MV-4-11 (cell line): ENCODE results near the gene PTGR3.

Experiments used
- DNase-seq: peaks from one replicate; lab custom pipeline; 2025; lab: John Stamatoyannopoulos, UW

PTGR3 gene, protein sequence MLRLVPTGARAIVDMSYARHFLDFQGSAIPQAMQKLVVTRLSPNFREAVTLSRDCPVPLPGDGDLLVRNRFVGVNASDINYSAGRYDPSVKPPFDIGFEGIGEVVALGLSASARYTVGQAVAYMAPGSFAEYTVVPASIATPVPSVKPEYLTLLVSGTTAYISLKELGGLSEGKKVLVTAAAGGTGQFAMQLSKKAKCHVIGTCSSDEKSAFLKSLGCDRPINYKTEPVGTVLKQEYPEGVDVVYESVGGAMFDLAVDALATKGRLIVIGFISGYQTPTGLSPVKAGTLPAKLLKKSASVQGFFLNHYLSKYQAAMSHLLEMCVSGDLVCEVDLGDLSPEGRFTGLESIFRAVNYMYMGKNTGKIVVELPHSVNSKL

DNA sequence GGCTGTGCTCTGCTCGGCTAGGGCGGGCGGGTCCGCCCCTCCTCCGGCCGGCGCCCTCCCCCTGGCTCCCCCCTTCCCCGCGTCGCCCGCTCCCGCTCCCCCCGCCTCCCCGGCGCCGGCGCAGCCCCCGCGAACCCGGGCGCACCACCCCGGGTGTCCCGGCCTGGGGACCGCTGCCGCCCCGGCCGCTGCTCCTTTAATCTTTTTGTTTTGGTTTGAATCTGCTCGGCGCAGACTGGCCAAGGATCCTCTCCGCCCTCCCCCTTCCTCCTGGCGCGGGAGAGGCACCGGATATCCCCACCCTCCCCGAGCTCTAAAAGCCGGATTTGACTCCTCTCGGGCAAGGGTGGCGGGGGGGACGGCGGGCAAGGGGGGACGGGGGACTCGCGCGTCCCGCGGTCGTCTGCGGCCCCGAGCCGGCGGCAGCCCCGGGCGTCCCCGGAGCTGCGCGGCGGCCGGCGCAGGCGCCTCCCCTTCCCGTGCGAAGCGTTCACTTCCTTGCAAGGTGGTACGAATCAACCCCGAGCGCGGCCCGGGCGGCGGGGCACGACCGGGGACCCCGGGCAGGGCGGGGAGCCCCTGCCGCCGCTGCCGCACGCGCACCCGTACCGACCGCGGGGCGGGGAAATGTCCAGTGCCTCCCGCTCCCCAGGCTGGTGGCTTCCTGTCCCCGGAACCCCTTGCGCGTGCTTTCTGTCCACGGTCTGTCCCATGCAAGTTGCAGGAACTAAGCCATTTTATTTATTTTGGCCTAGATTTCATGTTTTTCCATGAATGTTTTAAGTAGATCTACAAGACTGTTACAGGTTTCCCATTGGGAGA lies at the start of gene PTGR3:
PTGR3 (minus strand) TSS at position 11 of the 822 bp plus-strand sequence. CDS start 81 bp downstream, outside the sequence.
- DNase-seq: peak; percentile 75

DNA sequence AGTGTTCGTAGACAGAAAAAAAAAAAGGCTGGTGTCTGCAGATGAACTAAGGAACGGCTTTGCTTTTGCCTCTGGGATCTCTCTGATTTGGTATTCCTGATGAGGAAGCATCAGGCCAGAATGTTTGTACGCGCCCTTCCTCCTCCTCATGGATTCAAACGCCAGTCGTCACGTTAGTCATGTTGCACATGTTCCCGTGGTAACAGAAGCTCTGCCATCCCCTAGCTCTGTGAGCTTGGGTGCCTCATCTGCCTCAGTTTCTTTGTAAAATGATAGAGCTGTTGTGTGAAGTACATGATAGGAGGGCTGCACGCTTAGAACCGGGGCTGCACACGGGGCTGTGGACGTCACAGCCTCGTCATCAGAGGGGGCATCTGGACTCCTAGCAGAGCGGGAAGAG lies 48.7 kb upstream of the PTGR3 start:
- no peak for DNase-seq

DNA sequence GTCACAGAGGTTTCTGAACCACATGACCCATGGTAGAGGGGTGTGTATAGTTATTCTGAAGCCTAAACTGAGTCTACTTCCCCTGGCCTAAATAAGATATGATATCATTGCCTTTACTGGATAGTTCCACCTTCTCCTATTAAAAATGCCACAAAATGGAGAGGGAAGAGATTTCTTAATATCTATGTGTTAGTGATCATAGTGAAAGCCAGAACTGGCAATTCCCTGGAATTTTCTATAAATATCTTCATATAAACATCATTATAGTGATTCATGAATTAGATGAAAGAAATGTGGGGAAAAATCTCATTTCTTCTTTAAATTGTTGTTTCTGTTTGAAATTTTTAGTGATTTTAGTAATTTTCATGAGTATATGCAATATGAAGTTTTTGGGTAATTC lies 47.4 kb upstream of the PTGR3 start:
- no peak for DNase-seq

DNA sequence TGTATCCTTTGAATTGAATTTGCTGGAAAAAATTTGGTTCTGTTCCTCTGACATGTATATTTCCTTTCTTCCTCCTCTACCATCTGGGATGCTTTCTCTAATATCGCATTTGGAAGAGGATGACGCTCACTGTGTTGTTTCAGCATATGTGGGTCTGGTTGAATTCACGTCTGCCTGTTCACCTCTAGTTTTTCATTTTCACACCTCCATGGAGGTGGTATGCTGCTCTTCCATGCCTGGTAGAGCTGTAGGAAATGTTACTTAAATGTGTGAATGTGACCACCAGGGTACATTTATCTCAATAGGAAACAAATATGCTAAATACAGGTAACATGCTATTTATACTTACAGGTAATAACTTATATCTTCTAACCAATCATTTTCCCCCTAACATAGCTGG lies 46.2 kb upstream of the PTGR3 start:
- no peak for DNase-seq

DNA sequence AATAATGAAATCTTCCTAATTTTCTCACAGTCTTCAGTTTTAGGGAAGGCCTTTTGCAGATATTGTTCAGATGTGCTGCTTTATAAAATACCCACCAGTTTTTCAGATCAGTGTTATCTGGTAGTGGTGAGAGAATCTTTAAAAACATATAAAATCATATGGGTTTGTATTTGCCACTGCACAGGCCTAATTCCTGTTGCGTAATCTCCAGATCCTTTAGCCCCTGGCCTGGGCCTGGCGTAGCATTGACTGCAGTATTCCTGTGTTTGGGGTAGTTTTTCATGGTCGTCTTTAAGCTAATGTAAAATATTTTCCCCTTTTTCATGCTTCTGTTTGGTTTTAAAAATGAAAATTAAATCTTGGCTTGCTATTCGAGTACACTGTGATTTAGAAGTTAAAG lies 44.8 kb upstream of the PTGR3 start:
- DNase-seq: no peak

DNA sequence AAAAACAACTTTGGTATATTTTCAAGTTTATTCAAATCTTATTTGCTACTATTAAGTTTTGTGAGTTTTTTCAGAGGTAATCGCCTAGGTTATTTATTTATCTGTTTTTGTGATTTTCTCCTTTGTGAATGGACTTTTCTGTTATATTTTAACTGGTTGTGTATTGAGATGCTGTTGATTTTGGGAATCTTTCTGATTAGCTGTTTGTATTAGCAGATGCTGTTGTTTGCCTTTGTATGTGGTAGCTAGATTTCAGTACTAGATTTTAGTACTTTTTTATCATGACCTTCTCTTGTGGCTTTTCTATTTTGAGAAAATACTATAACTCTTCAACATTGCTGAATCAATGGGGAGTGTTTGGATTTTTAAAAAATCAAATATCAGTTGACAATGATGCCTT lies 44.1 kb upstream of the PTGR3 start:
- no peak for DNase-seq

DNA sequence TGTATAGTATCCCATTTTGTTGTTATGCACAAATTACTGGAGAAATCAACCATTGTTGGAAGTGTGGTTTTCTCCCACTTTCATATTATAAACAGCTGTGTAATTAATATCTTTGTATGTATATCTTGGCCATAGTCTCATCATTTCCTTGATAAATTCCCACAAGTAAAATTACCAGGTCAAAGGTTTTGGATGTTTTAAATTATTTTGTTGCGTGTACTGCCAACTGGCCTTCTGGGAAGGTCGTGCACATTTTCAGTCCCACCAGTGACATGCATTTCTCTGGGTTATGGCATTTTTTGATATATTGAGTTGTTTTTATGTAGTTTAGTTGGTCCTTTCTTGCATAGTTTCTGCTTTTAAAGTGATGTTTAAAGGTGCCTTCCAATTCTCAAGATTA lies 43.2 kb upstream of the PTGR3 start:
- DNase-seq: no peak

DNA sequence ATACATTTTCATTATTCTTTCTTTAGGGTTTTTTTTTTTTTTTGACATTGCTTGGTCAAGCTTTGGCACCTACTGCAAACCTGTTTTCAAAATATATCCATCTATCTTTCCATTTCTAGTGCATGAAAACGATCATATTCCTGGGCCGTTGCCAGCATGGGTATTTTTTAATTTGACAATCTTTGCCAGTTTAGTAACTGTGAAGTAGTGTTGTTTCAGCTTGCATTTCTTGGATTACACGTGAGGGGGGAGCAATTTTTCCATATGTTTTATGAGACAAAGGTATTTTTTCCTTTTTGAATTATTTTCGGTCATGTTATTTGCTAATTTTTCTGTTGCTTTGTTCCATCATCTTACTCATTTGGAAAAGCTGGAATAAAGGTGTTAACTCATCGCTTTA lies 42.5 kb upstream of the PTGR3 start:
- DNase-seq: no peak

DNA sequence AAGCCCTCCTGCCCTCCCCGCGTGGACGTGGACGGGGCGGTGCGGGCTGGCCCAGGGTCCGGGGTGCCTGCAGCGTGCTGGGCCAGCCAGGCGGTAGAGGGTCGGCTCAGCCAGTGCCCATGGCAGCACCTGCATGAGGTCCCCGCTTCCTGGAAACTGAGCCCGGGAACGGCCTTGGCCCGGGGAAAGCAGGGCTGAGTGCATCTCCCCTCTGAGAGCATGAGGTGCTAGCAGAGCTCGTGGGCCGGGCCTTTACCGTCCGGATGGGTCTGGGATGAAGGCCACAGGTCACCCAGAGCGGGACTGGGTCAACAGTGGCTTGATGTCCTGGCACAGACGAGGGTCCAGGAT lies 41.5 kb upstream of the PTGR3 start:
- DNase-seq: no peak

DNA sequence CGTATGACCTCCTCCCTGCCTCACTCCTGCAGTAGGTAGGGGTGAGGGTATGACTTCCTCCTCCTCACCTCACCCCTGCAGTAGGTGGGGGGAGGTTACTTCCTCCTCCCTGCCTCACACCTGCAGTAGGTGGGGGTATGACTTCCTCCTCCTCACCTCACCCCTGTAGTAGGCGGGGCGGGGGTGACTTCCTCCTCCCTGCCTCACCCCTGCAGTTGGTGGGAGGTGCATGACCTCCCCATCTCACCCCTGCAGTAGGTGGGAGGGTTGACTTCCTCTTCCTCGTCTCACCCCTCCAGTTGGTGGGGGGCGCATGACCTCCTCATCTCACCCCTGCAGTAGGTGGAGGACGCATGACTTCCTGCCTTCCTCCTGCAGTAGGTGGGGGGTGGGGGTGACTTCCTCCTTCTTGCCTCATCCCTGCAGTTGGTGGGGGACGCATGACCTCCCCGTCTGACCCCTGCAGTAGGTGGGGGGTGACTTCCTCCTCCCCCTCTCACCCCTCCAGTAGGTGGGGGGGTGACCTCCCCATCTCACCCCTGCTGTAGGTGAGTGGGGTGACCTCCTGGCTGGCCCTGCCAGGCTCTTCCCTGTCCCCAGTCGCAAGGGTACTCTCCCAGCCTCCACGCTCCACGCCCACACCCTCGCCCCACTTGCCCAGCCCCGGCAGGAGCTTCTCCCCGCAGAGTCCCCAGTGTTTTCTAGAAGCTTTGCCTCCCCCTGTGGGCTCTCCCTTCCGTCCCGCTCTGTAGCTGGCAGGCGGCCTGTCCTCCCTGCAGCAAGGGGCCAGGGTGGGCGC lies 40.9 kb upstream of the PTGR3 start:
- DNase-seq: peak; percentile 37

DNA sequence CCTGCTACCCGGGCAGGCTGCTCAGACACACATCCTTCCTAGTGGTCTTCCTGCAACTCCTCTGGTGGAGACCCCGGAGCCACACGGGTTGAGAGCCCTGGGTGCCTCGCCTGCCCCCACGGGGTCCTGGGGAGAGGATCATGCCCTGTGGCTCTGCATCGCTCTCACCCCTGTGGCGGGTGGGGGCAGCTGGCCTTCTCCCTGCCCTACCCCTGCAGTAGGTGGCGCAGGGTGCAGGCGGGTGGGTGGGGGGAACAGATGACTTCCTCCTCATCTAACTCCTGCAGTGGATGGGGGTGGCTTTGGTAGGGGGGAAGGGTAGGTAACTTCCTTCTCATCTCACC lies 40.2 kb upstream of the PTGR3 start:
- DNase-seq: no peak

DNA sequence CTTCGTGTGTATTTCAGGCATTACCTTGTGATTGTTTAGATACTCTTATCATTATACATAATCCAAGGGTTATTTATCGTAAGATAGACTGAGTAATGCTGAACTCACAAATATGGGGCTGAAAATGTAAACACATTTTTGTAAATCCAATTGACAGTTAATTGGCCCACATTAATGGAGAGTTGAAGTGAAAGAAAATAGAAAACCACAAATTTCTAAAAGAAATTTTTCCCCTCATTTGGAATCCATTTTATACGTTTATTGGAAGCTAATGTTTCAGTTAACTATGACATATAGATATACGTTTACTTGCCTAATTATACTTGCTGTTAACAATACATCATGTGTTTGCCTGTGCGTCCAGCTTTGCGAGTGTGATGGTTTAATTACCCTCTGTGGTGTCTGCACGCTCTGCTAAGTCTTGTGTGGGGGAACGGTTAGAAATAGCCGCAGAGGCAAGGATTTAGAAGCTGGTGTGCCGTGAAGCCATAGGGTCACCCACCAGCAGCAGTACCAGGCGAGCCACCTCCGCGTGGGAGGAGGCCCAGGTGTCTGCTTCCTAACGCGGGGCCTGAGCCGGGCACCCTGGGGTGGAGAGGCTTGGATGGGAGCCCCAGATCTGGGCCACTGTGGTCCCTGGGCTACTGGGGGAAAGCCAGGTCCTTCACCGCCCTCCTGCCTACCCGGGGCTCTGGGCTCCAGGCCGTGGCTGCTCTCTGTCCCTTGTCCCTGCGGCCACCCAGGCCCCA lies 39.7 kb upstream of the PTGR3 start:
- DNase-seq: no peak

DNA sequence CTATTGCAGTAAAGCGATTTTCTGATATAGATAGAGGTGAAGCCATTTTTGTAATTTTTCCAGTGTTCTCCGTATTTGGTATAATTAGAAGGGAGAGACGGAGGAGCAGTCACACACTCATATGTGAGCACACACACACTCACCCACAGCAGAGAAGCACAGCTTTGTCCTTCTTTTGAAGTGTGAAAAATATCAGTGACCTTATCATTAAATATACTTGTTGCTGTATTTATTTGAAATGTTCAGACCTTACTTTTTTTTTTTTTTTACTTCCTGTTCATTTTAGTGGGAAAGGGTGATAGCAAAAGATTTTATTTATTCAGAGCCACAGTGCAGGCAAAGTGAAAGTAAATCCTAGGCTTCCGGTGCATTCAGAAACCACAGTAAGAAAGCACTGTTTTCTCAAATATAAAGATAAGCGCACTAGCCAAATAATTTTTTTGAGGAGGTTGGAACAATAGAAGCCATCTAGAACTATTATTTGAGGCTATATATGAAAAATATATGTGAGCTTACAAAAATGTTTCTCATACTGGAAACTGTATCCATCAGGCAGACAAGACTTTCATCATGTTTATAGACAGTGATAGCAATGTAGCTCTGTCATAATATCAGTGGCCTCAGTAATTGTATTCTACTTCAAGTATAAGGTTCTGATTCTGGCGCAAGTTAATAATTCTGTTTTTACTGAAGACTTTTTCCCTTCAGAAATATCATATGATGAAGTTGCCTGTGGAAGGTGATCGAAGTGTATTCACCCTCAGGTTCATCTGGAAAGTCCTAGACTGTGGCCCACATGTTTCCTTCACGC lies 38.9 kb upstream of the PTGR3 start:
- DNase-seq: no peak

DNA sequence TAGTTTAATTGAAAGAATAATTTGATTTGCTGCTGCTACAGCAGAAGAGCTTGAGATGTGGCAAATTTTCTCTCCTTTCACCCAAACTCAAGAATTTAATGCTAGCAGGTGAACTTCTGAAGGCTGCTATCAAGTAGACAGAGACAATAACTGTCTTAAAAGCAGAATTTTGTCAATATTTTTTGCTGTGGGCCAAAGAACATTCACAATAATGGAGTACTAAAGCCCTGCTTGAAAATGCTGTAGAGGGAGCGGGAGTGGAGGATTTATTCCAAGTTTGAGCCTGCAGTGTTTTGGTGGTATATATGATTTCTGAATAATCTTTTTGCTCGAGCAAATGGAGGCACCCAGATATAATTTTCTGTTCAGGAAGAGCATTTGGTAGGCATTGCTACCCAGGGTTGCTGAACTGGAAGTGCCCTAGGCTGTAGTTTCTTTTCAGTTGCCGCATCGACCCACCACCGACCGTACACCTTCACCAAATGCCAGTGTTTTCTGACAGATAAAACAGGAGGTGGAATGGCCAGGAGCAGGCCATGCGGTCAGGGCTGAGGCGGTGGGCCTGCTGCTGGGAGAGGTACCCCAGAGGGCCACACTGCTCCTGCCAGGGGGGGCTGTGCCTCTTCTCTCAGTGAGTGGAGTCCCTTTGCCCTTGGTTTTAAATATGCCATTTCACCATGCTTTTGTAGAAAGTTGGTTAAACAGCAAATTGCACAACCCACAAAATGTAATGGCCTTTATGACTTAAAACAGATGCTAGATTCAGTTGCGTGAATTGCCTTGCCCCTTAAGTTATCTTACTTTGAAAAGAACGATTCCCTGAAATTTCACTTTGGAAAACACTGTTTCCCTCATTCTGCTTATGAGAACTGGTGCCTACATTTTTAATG lies 38.0 kb upstream of the PTGR3 start:
- DNase-seq: peak; percentile 51

DNA sequence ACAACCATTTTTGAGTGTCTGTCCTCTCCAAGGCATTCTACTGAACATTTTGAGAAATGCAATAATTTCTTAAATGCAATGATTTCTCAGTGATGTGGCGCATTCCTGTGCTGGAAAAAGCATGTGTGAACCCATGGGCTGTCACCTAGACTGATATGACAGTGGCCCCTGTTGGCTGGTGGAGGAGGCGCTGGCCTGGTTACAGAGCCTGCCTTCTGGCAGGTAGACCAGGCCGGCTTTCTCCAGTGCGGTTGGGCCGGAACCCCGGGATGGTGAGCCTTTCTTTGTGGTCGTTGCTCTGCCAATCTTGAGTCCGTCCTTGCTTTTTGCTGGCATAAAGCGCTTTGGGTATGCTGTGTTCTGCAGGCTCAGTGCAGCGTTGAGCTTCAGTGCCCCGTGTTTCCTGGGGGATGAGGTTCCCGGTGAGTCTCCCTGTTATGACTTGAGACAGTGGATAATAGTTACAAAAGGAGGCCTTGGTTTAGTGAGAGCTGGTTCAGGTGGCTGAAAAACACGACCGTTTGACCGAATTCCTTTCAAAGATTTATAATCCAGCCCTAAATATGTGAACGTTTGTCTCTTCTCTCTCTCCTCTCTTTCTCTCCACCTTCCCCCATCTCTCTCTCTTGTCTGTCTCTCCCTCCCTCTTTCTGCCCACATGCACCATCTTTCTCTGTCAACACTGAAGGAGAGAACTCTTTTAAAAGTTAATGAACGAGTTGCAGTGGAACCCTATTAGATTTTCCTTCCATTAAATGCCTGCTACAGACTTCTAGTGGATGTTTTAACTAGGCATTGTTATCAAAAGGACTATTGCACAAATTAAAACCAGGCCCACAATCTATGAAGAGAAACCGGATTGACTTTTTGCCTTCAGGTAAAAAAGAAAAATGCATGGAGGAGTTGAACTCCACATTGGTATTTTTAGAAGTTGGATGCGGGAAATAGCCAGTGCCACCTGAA lies 35.7 kb upstream of the PTGR3 start:
- DNase-seq: no peak

DNA sequence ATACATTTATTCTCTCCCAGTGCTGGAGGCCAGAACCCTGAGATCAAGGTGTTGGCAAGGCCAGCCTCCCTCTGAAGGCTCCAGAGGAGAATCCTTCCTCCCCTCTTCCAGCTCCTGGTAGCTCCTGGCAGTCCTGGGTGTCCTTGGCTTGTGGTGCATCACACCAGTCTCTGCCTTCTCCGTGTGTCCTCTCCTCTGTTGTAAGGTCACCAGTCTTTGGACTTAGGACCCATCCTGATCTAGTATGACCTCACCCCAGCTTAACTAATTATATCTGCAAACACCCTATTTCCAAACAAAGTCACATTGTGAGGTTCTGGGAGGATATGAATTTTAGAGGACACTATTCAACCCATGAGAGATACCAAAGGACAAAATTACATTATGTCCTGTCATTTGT lies 32.8 kb upstream of the PTGR3 start:
- no peak for DNase-seq

DNA sequence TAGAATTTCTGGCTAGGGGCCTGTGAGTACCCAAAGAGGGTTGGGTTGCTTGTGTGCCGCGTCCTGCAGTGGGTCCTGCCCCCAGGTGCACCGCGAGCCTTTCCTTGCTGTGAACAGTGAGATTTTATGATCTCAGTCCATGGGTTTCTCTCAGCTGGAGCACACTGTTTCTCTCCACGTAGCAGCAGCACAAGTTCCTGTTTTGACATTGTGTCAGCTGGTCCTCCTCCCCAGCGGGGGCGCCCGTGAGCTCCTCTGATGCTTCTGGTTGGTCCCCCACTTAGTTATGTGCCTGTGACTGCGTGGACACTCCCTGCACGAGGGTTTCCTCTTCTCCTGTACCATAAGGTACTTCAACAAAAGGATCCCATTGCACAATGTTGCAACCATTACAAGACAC lies 31.5 kb upstream of the PTGR3 start:
- peak; percentile 45 for DNase-seq

DNA sequence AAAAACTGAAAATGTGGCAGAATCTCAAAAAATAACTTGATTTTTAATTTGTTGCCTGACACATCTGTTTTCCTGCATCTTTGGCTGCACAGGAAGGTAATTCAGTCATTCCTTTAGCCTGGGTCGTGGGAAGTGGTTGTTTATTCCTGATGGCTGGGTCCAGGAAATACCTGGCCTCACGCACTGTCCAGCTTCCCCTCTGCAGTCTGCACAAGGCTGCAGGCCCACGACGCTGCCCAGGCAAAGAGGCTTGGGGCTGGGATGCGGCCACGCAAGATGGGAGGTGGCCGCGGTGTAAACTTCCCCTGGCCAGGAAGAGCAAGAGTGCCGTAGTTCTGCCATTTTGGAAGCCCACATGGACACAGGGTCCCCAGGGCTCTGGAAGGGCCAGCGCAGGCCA lies 29.8 kb upstream of the PTGR3 start:
- DNase-seq: no peak

DNA sequence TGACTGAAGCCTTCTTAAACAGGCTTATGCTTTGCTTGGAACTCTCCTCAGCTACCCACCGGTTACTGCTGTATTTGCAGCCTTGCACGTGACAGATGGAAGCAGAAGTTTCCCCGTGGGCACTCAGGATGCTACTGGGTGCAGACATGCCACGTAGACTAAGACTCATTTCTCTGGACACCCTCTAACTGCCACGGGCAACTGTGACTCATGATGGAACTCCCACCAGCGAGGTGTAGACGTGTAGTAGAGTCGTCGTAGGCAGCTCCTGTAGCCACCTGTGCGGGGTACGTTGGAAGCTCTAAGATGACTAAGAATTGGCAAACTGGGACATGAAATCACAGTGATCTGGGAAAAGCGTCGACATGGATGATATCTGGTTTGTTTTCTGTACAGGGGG lies 29.2 kb upstream of the PTGR3 start:
- DNase-seq: no peak
